NCI-H748 (cell line): Measurements from ENCODE around the gene PTEN.

Source experiments
- DNase-seq: peaks from one replicate; lab custom pipeline; 2025; ENCODE audit not compliant: unreplicated experiment; lab: John Stamatoyannopoulos, UW

PTEN gene

GRCh38 chr10:87961314-87961713 lies 97.9 kb downstream of the PTEN start:
- no peak for DNase-seq

- no peak for DNase-seq
These were observed 103.0 kb downstream of the PTEN start for GRCh38 chr10:87966459-87966858.

DNA sequence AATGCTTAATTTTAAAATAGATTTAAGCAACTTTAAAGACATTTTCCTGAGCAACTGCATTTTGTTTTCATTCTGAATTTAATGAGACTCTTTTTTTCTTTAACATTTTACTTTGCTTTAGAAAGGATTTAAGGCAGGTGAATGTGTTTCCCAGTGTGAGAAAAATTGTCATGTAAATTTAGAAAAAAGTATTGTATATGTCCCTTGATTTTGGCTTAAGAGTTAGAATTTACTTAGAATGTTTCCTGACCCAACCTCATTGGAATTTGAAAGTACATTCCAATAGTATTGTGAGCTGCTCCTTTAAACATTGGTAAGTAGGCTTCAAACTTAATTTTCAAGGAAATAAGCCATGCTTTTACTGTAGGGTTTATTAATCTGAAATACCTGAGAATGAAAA lies 110.2 kb downstream of the PTEN start:
- no peak for DNase-seq

- DNase-seq: no peak
These were observed 110.7 kb downstream of the PTEN start for GRCh38 chr10:87974130-87974529.

- DNase-seq: no peak
These were observed 111.3 kb downstream of the PTEN start for GRCh38 chr10:87974769-87975168.

DNA sequence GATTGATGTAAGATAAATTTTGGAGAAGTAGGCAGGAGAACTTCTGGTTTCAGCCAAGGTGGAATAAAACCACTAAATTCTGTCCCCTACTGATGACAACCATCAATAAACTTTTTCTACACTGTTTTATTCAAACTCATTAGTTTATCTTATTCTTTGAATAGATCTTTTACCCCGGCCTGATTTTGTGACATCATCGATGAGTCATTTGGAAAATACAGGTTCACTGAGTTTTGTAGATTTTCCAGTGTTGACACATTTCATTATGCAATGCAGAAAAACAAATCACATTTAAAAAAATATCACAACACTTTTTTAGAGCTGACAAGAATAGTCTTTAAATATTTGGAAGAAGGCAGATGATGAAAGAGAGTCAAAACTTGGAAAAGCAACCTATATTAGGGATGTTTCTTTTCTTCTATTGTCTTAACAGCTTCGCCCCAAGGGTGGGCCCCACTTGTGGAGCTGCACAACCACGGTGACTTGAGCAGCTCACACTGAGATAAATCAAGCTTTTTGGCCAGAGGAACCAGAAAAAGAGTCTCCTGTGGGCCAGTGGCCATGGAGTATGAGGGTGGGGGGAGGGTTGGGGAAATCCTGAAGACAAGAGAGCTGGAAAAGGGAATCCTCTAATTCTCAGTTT lies 112.8 kb downstream of the PTEN start:
- no peak for DNase-seq

- no peak for DNase-seq
These were observed 114.7 kb downstream of the PTEN start for GRCh38 chr10:87978166-87978565.

DNA sequence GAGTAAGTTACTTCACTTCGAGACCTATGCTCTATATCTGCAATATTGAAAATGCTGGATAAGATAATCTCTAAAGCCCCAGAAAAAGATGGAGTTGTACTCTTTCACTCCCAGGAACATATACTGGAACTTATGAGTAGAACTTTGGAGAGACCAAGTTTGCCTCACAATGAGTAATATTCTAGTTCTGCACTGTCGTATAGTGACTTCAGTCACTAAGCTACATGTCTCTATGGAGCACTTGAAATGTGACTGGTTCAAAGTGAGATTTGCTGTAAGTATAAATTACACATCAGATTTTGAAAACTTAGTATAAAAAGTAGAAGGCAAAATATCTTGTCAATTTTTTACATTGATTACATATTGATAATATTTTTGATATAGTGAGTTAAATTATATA lies 116.4 kb downstream of the PTEN start:
- no peak for DNase-seq

DNA sequence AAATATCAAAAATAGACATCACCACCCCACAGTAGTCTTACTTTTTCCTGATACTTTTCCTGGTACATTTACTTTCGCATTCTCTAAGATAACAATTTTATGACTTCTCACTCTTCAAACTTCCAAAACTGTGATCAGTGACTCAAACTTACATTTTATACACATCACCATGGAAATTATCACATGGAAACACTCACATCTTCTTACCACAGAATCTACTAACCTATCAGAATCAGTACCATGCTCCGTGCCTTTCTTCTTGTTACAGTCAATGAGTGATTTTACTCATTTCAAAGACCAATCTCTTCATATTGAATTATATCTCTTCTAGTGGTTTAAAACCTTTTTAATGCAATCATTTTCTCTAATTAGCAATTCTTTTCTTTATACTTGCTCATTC lies 120.3 kb downstream of the PTEN start:
- DNase-seq: no peak

- DNase-seq: no peak
These were observed 123.8 kb downstream of the PTEN start for GRCh38 chr10:87987206-87987605.

GRCh38 chr10:87991946-87992345 lies 128.5 kb downstream of the PTEN start:
- DNase-seq: no peak

- DNase-seq: no peak
These were observed 141.0 kb downstream of the PTEN start for GRCh38 chr10:88004451-88004850.

- no peak for DNase-seq
These were observed 142.8 kb downstream of the PTEN start for GRCh38 chr10:88006261-88006660.

DNA sequence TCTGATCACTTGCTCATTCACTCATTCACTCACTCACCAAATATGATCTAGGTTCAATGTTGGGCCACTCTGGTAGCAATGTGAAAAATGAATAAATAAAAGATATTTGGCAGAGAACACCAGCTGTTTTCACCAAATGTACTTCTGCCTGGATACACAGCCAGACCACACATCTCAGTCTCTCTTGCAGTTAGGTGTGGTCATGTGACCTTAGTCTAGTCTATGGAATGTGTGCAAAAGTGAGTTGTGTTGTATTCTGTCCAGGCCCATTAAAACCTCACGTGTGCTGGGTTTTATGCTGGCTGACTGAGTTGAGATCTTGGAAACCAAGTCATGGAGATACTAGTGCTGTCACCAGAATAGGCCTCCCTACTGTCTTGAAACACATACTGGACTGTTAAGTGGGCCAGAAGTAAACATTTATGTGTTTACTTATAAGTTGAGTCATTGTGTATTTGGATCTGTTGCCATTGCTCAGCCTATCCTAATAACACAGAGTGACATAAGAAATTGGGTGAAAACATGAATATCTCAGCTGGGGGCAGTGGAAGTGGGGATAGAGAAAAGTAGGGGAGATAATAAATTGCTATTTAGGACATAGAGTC lies 145.5 kb downstream of the PTEN start:
- no peak for DNase-seq

- DNase-seq: no peak
These were observed 149.2 kb downstream of the PTEN start for GRCh38 chr10:88012641-88013040.

GRCh38 chr10:88017781-88018180 lies 154.4 kb downstream of the PTEN start:
- no peak for DNase-seq

- DNase-seq: no peak
These were observed 156.3 kb downstream of the PTEN start for GRCh38 chr10:88019753-88020152.
